HG02970 (cell line): ENCODE results near the gene JAK1.
"Not testable (repeated sequence)": the region's sequence is repeated elsewhere in the genome, so short reads cannot be mapped to it uniquely, and the experiment has no call there.

ENCODE experiments used
- ATAC-seq: cut with Tn5 transposase; IDR thresholded peaks from one replicate; pipeline ENCODE4 v1.9.1; 2021; ENCODE audit warnings: mild to moderate bottlenecking, moderate library complexity, moderate number of reproducible peaks; ENCODE audit not compliant: unreplicated experiment, low FRiP score

JAK1 gene

DNA sequence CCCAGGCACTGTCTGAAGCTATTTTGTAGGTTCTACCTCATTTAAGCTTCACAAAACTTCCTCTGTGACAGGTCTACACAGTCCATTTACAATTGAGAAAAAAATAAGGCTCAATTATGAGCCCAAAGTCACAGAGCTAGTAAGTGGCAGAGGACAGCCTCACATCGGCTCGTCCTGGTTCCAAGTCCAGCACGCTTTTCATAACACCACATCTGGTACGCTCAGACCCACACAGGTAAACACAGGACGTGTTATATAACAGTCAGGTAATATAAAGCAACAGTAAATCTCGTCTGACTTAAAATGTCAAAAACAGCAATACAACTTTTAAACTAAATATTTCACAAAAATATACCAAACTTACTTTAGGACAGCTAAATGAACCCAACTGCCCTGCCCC is 13.1 kb downstream of the JAK1 start:
- no peak for ATAC-seq

DNA sequence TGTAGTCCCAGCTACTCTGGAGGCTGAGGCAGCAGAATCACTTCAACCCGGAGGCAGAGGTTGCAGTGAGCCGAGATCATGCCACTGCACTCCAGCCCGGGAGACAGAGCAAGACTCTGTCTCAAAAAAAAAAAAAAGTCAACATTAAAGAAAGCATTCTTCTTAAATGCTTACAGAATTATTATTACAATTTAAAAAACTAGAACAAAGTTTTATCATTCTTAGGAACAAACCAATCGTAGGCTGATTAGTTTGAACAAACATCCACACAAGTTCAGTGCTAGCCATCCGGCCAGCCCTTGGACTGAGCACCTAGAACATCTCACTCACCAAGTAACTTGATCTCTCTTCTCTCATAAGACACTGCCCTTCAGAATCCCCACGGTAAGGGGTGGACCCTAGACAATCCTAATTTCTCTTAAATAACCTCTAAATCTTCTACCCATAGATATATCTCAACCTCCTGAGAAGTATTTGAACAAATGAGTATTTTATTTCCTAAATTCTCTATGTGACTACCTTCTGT is 16.0 kb downstream of the JAK1 start:
- no peak for ATAC-seq

DNA sequence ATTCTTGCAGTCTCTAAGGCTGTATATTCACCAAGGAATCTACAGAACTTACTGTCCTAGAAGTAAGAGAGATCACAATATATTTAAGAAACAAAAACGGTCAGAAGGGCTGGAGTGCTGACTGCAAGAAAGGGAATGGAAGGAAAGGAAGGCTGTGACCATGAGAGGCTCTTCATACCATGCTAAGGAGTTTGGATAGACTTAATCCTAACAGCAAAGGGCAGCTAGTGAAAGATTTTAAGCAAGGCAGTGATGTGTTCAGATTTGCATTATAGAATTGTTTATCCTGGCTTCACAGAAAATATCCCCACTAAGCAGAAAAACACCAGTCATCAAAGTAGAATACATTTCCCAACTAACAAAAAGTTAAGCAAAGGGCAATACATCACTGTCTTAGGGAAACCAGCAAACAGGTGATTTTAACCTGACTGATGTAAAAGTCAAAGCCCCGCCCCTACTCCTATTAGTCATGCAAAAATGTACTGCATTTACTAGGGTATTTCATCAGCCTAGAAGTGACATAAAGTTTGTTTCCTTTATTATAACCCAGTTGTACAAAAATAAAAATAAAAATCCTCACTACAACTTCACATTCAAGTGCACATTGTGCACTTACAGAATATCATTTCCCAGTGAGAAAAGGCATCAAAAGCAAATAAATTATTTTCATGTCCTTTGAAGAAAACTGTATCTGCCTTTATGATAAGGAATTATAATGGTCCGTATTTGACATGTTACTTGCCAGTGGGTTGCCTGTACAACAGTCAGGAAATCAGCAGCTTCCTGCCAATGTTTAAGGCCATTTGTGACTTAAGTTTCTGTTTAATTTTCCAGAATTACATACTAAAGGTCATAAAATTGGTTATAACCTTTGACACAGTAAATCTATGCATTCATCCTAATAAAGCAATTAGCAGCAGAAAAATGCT is 17.2 kb downstream of the JAK1 start:
- no peak for ATAC-seq

DNA sequence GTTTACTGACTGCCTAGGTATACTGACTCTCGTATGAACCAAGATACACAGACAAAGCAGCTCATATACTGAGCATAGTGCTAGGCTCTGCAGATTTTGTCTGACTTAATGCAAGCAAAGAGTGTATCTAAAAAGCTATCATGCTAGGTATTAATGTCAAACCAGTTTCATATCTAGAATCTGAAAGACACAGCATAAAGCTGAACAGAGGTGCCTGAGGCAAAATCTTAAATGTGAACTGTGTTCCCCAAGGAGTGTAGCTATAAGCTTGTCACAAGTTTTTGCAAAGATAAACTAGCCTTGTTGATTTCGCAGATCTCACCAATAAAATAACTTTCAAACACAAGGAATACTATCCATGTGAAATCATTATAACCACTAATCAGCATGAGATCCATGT is 18.1 kb downstream of the JAK1 start:
- ATAC-seq, result no peak

GRCh38 chr1:64946916-64947315 is 19.4 kb downstream of the JAK1 start:
- no peak for ATAC-seq

GRCh38 chr1:64944913-64945312 is 21.4 kb downstream of the JAK1 start:
- ATAC-seq, result no peak

- no peak for ATAC-seq
These were observed 23.7 kb downstream of the JAK1 start for GRCh38 chr1:64942675-64943074.

DNA sequence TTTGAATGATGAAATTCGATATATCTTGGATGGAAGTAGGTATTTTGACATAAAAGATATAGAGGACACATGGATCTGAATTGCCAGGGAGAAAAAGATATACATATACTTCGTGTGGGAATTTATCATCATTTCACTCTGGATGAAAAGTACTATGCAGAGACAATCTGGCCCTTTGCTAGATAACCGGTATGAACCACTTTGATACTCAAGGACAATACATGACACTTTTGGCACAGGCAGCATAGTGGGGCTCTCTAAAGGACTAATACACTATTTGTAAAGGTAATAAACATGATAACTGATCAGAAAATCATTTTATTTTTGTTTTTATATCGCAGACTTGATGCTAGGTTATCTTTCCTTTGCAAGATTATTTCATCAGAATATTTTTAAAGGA is 24.2 kb downstream of the JAK1 start:
- no peak for ATAC-seq

GRCh38 chr1:64941461-64942117 is 24.8 kb downstream of the JAK1 start:
- no peak for ATAC-seq

- no peak for ATAC-seq
These were observed 26.3 kb downstream of the JAK1 start for GRCh38 chr1:64940025-64940424.

DNA sequence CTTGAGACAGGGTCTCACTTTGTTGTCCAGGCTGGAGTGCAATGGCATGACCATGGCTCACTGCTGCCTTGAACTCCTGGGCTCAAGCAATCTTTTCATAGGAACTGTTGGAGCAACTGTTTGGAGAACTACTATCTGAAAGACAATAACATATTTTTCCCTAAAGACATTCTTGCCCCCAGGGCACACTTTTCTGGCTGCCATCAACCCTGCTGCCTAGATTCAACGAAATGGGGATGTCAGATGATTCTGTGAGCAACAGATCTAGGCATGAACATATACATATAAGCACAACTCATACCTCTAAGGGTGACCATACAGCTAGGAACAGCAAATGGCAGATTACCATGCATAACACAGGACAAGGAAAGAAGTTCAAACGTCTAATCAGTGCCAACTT is 27.4 kb downstream of the JAK1 start:
- no peak for ATAC-seq

GRCh38 chr1:64936956-64937355 is 29.4 kb downstream of the JAK1 start:
- ATAC-seq, result no peak

DNA sequence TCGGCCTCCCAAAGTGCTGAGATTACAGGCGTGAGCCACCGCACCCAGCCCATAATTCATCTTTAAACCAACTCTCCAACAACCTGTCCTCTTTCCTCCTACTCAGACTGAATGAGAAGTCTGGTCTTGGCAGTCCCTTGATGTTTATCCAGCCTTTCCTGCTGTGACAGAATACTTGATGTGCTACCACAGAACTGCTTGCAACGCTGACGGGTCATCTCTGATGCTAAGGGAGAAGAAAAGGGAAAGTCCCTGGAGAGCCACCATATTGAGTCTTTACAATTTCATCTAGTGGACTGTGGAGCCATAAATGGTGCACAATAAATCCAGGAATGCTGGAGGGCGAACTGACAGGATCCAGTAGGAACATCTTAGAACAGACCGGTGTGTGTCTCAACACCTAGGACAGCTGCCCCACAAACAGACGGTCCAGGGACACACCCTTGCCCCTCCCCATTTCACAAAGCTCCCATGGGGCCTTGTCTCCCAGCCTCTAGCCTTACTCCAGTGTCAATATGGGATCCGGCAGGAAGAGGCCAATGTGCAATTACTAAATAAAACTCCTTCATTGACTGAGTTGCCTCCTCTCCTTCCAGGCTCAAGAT is 30.7 kb downstream of the JAK1 start:
- no peak for ATAC-seq

- no peak for ATAC-seq
These were observed 31.5 kb downstream of the JAK1 start for GRCh38 chr1:64934878-64935275.

DNA sequence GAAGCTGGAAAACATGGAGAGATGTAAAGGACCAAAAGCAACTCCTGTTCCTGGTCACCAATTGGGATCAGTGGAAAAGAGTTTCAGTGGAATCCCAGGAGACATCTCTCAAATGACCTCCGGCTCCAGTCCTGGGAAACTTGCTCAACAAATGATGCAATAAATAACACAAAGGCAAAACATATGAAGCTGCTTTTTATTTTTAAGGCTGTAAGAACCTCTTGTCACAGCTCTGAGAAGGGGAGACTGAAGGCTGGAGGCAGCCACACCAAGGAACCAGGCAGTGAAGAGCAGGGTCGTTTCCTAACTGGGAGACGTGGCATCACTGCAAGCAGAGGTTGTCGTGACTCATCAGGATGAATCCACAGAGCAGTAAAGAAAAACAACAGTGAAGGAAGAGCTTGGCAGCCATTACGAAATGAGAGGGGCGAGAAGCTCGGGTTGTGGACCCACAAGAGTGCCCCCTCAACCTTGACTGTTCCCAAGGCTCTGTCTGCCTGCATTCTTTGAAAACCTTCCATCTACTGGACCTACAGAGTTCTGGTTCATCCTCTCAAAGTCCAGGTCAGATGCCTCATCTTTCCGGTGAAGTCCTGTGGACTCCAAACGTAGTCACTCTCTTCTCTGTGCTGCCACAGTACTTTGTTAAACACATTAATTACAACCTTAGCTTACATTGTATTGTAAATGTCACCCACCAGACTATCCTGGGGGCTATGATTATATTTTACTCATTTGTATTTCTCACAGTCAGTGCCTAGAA is 32.1 kb downstream of the JAK1 start:
- no peak for ATAC-seq

GRCh38 chr1:64933296-64934070 is 32.9 kb downstream of the JAK1 start:
- no peak for ATAC-seq

DNA sequence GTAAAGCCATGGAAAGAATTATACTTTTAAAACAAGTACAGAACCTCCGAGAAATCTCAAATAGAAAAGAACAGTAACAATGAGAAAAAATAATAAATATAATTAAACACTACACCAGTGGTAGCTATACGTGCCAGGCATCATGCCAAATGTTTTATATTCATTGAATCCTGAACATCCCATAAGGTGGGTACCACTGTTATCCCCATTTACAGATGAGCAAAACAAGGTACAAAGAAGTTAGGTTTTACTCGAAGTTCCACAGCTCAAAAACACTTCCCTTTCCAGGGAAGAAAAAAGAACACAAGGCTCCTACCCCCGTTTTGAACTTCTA is 33.4 kb downstream of the JAK1 start:
- ATAC-seq, result no peak

GRCh38 chr1:64930640-64931039 is 35.7 kb downstream of the JAK1 start:
- ATAC-seq, result not testable (repeated sequence)

DNA sequence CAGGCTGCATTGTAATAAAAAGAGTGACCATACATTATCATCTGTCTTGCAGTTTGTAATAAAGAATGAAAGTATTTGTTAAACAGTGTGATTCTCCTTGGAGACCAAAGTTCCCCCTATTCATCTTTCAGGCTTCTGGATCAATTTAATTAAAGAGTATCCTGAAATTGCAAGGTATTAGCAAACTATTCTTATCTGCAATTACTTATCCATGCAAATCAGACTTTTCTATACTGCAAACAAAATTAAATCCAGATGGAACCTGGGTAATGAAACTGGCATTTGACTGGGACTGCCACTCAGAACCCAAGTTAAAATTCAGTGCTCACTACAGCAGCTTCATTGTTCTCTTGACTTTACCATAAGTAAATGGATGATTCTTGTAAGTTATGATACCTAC is 37.1 kb downstream of the JAK1 start:
- no peak for ATAC-seq

- no peak for ATAC-seq
These were observed 38.0 kb downstream of the JAK1 start for GRCh38 chr1:64928325-64928724.
